Gastrocnemius medialis (tissue), 4 donors: ENCODE data around the gene F13B. TPM values are rescaled to one million over a fixed set of nuclear protein-coding genes. Genes with fewer than 3 reads are reported as not detected.

Source experiments
- ATAC-seq, 2 donors: fragments of 150-250 bp; one replicate each; pipeline ENCODE4 v1.9.1; 2016
- DNase-seq, 2 donors: peaks; one replicate each; pipeline ENCODE4 v3.0.0-alpha.2; 2019
- H3K27ac ChIP-seq, 4 donors: fragments of 200-600 bp; sonication (generic); 1 replicate in 1 of 4; 2 replicates in 3 of 4; pipeline ENCODE4 v1.5.1; 2016 to 2018; ENCODE audit warnings: mild to moderate bottlenecking in 2 of 4, moderate library complexity in 1 of 4
- H3K27me3 ChIP-seq, 3 donors: fragments of 200-600 bp; sonication (generic) in 2 of 3; 1 replicate in 1 of 3; 2 replicates in 2 of 3; pipeline versions ENCODE4 v1.5.1 to v1.6.0; 2016 to 2019; ENCODE audit warnings: mild to moderate bottlenecking in 1 of 3, moderate library complexity in 1 of 3
- H3K36me3 ChIP-seq, 2 donors: fragments of 200-600 bp; sonication (generic) in 1 of 2; one replicate each; pipeline ENCODE4 v1.5.1; 2017 to 2018
- H3K4me1 ChIP-seq, 2 donors: fragments of 200-600 bp; sonication (generic) in 1 of 2; one replicate each; pipeline ENCODE4 v1.5.1; 2016 to 2017; ENCODE audit warnings: mild to moderate bottlenecking in 2 of 2
- H3K4me3 ChIP-seq, 4 donors: fragments of 200-600 bp; sonication (generic) in 3 of 4; 1 replicate in 1 of 4; 2 replicates in 3 of 4; pipeline ENCODE4 v1.5.1; 2016 to 2019; ENCODE audit warnings: mild to moderate bottlenecking in 2 of 4
- H3K9me3 ChIP-seq, 3 donors: fragments of 200-600 bp; sonication (generic) in 2 of 3; 1 replicate in 1 of 3; 2 replicates in 2 of 3; pipeline ENCODE4 v1.5.1; 2016 to 2019
- POLR2A ChIP-seq, 2 donors: fragments of 450-650 bp; IDR thresholded peaks; one replicate each; pipeline ENCODE4 v1.6.1; 2017; ENCODE audit warnings: antibody characterized with exemption in 2 of 2, mild to moderate bottlenecking in 2 of 2, moderate library complexity in 2 of 2
- in situ Hi-C, 4 donors: fragments of 200-750 bp; cut with MboI; loops; one replicate each; pipeline versions ENCODE4 v1.15.0 to v1.8.0; 2017; ENCODE audit warnings: low sequenced_read_pairs in 4 of 4
- intact Hi-C: fragments of 100-400 bp; cut with DNase I; formaldehyde crosslinking; loops from one replicate; pipeline ENCODE4 v1.15.1; 2023; ENCODE audit warnings: low total_unique reads
- total RNA-seq, 4 donors: library from RNA; depleted of rRNA; stranded (reverse); fragments of >200 nt; gene quantifications; one replicate each; pipeline versions ENCODE4 v1.1.0 to v1.2.3, GENCODE V29; 2016
- TF ChIP-seq, protein P1 (sequence below), 5 experiments: fragments of 450-650 bp in 3 of 5; fragments of 200-600 bp in 2 of 5; sonication (generic) in 2 of 5; IDR thresholded peaks in 4 of 5; conservative IDR thresholded peaks in 1 of 5; 1 replicate in 4 of 5; 2 replicates in 1 of 5; pipeline ENCODE4 v1.5.1; 2016 to 2019; ENCODE audit warnings: antibody characterized with exemption in 5 of 5, mild to moderate bottlenecking in 3 of 5, moderate library complexity in 3 of 5

The F13B gene
- total RNA-seq, 4 donors from 2014 or later: not detected

DNA sequence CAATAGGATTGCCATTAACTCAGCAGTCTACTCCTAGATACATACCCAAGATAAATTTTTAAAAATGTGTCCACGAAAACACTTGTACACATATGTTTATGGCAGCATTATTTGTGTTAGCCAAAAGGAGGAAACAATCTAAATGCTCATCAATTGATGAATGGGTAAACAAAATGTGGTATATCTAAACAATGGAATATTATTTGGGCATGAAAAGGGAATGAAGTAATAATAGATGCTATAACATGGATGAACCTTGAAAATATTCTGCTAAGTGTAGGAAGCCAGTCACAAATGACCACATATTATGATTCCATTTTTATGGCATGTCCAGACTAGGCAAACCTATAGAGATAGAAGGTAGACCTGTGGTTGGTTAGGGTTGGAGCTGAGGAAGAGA lies 55.4 kb downstream of the F13B start:
- intact Hi-C loops (no loop called here), in situ Hi-C loops (no loop called here)
- Histone ChIP-seq H3K27ac (no peak overlapping the region), H3K36me3 (no peaks in the 10 kb centered on the region), H3K9me3 (no peaks in the 10 kb centered on the region), H3K4me1 (no peaks in the 10 kb centered on the region), H3K27me3 (no peaks in the 10 kb centered on the region), H3K4me3 (no peak overlapping the region)
- no peak for DNase-seq
- no peak for ATAC-seq
- no peak for TF ChIP-seq POLR2A (IDR thresholded peaks at IDR 0.05)
- TF ChIP-seq, protein P1, sequence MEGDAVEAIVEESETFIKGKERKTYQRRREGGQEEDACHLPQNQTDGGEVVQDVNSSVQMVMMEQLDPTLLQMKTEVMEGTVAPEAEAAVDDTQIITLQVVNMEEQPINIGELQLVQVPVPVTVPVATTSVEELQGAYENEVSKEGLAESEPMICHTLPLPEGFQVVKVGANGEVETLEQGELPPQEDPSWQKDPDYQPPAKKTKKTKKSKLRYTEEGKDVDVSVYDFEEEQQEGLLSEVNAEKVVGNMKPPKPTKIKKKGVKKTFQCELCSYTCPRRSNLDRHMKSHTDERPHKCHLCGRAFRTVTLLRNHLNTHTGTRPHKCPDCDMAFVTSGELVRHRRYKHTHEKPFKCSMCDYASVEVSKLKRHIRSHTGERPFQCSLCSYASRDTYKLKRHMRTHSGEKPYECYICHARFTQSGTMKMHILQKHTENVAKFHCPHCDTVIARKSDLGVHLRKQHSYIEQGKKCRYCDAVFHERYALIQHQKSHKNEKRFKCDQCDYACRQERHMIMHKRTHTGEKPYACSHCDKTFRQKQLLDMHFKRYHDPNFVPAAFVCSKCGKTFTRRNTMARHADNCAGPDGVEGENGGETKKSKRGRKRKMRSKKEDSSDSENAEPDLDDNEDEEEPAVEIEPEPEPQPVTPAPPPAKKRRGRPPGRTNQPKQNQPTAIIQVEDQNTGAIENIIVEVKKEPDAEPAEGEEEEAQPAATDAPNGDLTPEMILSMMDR (IDR thresholded peaks at IDR 0.05 in 4 of 5, conservative IDR thresholded peaks at IDR 0.05 in 1 of 5): no peak

DNA sequence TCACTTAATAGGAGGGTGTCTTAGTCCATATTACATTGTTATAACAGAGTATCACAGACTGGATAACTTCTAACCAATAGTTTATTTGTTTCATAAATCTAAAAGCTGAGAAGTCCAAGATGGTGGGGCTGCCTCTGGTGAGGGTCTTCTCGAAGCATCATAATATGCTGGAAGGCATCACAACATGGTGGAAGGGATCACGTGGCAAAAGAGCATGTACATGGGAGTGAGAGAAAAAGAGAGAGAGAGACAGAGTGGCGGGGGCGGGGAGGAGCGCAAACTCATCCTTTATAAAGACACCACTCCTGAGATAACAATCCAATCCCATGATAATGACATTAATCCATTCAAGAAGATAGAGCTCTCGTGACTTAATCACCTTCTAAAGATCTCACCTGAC lies 58.2 kb downstream of the F13B start:
- Histone ChIP-seq H3K4me1 (no peaks in the 10 kb centered on the region), H3K36me3 (no peaks in the 10 kb centered on the region), H3K27ac (no peak overlapping the region), H3K9me3 (no peaks in the 10 kb centered on the region), H3K27me3 (no peaks in the 10 kb centered on the region), H3K4me3 (no peak overlapping the region)
- ATAC-seq: no peak
- DNase-seq: no peak
- TF ChIP-seq, protein P1 (IDR thresholded peaks at IDR 0.05 in 4 of 5, conservative IDR thresholded peaks at IDR 0.05 in 1 of 5): no peak
- no peak for TF ChIP-seq POLR2A (IDR thresholded peaks at IDR 0.05)
- intact Hi-C loops (no loop called here), in situ Hi-C loops (no loop called here)

DNA sequence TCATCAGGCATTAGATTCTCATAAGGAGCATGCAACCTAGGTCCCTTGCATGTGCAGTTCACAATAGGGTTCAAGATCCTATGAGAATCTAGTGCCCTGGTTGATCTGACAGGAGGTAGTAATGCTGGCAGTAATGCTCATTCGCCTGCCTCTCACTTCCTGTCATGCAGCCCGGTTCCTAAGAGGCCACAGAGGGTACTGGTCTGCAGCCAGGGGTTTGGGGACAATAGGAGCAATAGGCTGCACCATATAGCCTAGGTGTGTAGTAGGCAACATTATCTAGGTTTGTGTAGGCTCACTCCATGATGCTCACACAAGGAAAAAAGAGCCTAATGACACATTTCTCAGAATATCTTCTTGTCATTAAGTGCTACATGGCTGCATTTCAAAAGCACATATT lies 63.9 kb downstream of the F13B start:
- DNase-seq (no peak), ATAC-seq (no peak)
- in situ Hi-C loops: no loop called here
- no peaks in the 10 kb centered on the region for H3K36me3 ChIP-seq
- H3K27me3 ChIP-seq: no peaks in the 10 kb centered on the region
- H3K27ac ChIP-seq: no peak overlapping the region
- H3K4me1 ChIP-seq: no peaks in the 10 kb centered on the region
- no peak for TF ChIP-seq POLR2A (IDR thresholded peaks at IDR 0.05)
- TF ChIP-seq, protein P1 (IDR thresholded peaks at IDR 0.05 in 4 of 5, conservative IDR thresholded peaks at IDR 0.05 in 1 of 5): no peak
- no peak overlapping the region for H3K4me3 ChIP-seq
- intact Hi-C loops: no loop called here
- no peaks in the 10 kb centered on the region for H3K9me3 ChIP-seq

DNA sequence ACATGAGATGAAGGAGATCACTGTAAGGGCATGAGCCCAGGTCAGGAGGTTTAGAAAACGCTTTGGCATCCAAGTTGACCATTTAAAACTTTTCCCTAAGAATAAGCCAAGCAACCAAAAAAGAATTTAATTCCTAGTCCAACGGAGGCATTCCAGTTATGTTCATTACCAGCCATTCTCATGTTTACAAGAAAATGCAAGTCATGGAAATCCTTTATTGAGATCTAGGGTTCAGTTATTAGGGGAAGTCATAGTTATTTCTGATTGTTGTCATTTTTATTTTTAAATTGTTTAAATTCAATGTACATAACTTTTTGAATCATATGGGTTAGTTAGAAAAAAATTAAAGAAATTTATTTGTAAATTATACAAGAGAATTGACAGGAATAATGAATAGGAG lies 65.2 kb downstream of the F13B start:
- in situ Hi-C loops (no loop called here), intact Hi-C loops (no loop called here)
- TF ChIP-seq, protein P1 (IDR thresholded peaks at IDR 0.05 in 4 of 5, conservative IDR thresholded peaks at IDR 0.05 in 1 of 5): no peak
- TF ChIP-seq POLR2A (IDR thresholded peaks at IDR 0.05): no peak
- no peak for DNase-seq
- Histone ChIP-seq H3K9me3 (no peaks in the 10 kb centered on the region), H3K27ac (no peak overlapping the region), H3K4me3 (no peak overlapping the region), H3K27me3 (no peaks in the 10 kb centered on the region), H3K4me1 (no peaks in the 10 kb centered on the region), H3K36me3 (no peaks in the 10 kb centered on the region)
- ATAC-seq: no peak

DNA sequence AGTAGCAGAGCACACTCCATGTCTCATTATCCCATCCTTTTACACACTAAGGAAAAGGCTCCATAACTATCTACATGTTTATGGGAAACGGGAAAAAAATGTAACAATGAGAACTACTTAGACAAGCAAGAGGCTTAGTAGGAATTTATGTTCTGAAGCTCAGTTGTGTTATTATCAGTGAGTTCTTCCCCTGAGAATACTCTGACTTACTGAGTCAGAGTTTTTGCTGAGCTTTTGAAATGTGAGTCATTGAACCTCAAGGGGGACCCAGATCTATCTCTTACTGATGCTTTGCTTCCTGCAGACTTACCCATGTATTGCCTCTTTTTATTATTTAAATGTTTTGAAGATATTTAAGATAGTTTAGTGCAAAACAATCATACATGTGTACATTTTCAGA lies 69.6 kb downstream of the F13B start:
- ATAC-seq (no peak), DNase-seq (no peak)
- in situ Hi-C loops (no loop called here), intact Hi-C loops (no loop called here)
- Histone ChIP-seq H3K9me3 (no peaks in the 10 kb centered on the region), H3K27me3 (no peaks in the 10 kb centered on the region), H3K4me1 (no peaks in the 10 kb centered on the region), H3K27ac (no peak overlapping the region), H3K36me3 (no peaks in the 10 kb centered on the region), H3K4me3 (no peak overlapping the region)
- TF ChIP-seq, protein P1 (IDR thresholded peaks at IDR 0.05 in 4 of 5, conservative IDR thresholded peaks at IDR 0.05 in 1 of 5): no peak
- TF ChIP-seq POLR2A (IDR thresholded peaks at IDR 0.05): no peak
